ENCODE data around the gene MYO16. TPM values are rescaled to one million over a fixed set of nuclear protein-coding genes. Genes with fewer than 3 reads are reported as not detected.

The MYO16 gene
- total RNA-seq (2014; rRNA removed; shearing (Covaris generic)): 0.04 TPM in 2 replicates

- DNase-seq (ENCODE audit: low spot score): no peak
These were observed at the start of gene MYO16 for GRCh38 chr13:108629181-108629752. Gene MYO16 (plus strand): TSS chr13:108629611. CDS start chr13:108629845, 234 bp downstream.

DNA sequence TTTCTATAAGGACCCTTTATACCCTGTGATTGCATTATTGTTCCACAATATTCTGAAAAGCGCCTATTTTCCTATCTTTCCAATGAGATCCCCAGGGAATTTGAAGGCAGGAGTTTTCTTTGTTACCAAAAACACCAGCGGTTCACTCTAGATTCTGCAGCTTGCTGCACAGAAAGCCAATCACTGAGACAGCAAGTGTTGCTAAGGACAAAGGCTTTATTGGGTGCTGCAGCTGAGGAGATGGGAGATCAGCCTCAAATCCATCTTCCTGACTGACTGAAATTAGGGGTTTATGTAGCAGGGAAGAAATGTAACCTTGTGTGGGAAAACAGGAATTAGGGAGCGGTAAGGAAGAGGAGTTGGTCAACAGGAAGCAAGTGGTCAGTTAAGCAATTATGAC is 42.6 kb upstream of the MYO16 start:
- no peak for DNase-seq (ENCODE audit: low spot score)

DNA sequence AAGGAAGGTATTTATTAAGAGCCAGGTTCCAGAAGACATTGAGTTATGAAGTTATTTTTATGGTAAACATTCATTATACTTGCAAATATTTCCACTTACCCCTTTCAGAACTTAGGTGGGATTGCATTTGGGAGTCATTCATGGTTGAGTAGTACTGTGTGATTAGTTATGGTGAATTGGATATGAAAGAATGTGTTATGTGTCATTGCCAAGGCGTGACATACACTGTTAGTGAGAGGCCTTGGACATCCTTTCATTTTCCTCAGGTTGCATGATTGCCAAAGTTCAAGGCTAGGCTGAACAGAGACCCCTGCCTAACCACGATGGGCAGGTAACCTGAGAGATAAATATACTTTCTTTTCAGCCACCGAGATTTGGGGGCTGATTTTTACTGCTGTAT is 40.9 kb upstream of the MYO16 start:
- DNase-seq (ENCODE audit: low spot score): no peak

GRCh38 chr13:108594153-108594552 is 35.3 kb upstream of the MYO16 start:
- DNase-seq (ENCODE audit: low spot score): no peak

DNA sequence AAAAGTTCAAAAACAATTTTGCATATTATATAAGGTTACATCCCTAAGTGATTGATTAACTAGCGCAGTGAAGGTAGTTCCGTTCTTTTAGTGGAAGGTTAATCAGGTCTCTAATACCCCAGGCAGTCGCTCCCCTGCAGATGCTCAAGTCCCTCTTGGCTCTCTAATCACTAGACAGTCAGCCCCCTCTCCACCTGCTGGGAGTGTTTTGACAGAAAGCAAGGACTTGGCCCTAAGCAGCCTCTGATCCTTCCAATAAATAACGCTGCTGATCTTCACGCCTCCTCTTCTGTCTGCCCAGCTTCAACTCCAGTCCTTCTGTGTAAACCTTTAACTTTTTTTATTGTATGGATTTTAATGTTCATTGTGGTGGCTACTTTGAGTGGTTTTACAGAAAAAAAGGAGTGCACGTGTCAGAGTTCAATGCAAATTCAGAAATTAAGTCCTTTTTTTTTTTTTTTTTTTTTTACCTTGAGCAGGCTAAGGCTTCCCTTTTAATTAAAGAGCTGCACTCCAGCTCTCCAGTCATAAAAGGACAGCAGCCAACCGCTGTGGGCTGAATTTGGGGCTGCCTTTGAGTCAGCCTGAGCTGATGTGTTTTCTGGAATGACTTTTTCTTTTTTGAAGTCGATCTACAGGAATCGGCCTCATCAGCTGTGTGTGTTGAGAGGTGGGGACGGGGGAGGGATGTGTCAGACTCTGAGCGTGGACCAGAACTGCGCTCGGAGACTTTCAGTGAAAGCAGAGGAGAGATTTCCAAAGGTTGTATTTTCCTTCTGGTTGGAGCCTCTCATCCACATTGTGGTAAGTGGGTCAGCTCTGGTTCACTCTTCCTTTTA is 33.8 kb upstream of the MYO16 start:
- no peak for DNase-seq (ENCODE audit: low spot score)

GRCh38 chr13:108597943-108598342 is 31.5 kb upstream of the MYO16 start:
- DNase-seq (ENCODE audit: low spot score): no peak

DNA sequence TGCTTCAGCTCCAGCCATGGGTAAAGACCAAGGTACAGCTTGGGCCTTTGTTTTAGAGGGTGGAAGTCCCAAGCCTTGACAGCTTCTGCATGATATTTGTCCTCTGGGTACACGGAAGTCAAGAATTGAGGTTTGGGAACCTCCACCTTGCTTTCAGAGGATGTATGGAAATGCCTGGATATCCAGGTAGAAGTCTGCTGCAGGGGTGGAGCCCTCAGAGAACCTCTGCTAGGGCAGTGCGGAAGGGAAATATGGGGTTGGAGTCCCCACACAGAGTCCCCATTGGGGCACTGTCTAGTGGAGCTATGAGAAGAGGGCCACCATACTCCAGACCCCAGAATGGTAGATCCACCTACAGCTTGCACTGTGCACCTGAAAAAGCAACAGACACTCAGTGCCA is 23.0 kb upstream of the MYO16 start:
- no peak for DNase-seq (ENCODE audit: low spot score)

DNA sequence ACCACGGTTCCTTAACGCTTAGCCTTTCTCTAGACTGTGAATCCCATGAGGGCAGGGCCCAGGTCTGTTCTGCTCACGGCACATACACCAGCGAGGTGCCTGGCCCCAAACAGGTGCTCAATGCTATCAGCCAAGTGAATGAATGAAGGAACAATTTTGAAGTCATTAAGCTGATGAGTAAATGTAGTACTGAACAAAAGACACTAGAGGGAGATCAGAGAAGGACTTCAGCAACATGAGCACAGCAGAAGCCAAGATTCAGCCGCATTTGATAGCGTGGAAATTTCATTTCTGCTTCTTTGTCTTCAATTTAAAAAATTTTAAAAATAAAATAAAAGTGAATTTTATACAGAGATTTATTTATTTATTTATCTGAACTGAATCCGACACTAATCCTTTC is 20.1 kb upstream of the MYO16 start:
- peak; percentile 5 for DNase-seq (ENCODE audit: low spot score)

- no peak for DNase-seq (ENCODE audit: low spot score)
These were observed 18.9 kb upstream of the MYO16 start for GRCh38 chr13:108610507-108610906.

DNA sequence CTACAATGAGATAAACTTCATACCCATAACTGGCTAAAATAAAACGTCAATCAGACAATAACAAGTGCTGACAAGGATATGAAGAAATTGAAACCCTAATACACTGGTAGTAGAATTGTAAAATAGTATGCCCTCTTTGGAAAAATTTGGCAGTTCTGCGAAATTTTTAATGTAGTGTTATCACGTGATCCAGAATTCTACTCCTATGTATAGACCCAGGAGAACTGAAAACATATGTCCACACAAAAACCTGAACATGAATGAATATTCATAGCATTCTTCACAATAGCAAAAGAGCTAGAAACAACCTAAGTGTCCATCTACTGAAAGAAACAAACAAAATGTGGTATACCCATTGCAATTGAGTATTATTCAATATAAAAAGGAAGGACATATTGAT is 14.2 kb upstream of the MYO16 start:
- DNase-seq (ENCODE audit: low spot score): no peak

DNA sequence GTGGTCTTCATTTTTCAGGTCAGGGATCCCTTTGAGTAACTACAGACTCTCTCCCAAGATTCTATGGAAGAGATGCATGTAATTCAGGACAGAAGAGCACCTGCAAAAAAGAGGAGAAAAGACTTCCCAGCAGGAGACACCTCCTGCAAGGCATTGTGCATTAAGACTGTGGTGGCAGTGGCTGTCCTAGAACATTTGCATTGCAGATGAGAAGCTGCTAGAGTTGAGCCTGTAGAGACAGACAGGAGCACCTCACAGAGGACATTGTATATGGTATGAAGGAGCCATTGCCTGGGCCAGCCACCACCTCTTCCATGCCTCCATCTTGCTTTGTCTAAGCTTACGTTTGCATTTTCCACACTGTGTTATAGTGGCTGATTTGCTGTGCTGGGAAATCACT is 11.2 kb upstream of the MYO16 start:
- no peak for DNase-seq (ENCODE audit: low spot score)

GRCh38 chr13:108621462-108621861 is 7.9 kb upstream of the MYO16 start:
- DNase-seq (ENCODE audit: low spot score): no peak

DNA sequence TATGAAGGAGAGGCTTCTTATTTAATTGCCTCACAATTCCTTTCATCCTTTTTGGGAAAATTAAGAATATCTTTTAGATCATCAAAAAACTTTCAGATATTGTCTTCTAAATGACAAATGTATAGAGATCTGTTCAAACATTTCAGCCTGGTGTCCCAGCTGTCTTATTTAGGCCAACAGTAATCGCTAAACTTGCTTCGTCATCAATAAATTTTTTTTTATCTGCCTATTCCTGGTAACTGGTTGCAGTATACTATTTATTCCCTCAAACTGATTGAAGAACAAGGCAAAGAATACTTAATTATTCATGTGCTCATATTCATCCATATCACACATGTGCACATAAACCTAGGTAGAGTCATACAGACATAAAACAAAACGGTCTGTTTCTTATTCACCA is 5.3 kb upstream of the MYO16 start:
- DNase-seq (ENCODE audit: low spot score): no peak

- no peak for DNase-seq (ENCODE audit: low spot score)
These were observed 4.4 kb upstream of the MYO16 start for GRCh38 chr13:108624979-108625378.

- no peak for DNase-seq (ENCODE audit: low spot score)
These were observed 577 bp downstream of the MYO16 start for GRCh38 chr13:108629988-108630387.

DNA sequence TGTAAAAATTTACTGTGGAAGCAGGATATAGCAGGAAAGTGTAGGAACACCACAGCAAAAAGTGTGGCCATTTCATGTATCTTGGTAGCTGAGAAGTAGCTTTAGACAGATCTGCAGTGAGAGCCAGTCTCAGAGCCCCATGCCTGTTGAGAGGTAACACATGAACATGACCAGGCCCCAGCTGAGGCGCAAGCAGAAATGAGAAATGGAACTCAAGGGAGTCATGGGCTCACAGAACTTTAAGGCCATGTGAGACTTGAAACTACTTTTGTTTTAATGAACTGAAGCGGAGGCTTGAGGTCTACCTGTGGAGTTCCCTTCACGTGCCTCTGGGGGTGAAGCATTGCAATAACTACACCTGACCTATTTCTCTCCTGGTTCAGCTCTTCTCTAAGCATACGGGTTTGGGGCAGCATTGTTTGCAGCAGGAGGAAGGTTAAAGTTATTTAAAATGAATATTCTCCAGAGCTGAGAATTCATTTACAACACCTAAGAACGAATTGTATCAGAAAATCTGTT is 3.3 kb downstream of the MYO16 start:
- no peak for DNase-seq (ENCODE audit: low spot score)

- DNase-seq (ENCODE audit: low spot score): no peak
These were observed 9.5 kb downstream of the MYO16 start for GRCh38 chr13:108638901-108639300.

DNA sequence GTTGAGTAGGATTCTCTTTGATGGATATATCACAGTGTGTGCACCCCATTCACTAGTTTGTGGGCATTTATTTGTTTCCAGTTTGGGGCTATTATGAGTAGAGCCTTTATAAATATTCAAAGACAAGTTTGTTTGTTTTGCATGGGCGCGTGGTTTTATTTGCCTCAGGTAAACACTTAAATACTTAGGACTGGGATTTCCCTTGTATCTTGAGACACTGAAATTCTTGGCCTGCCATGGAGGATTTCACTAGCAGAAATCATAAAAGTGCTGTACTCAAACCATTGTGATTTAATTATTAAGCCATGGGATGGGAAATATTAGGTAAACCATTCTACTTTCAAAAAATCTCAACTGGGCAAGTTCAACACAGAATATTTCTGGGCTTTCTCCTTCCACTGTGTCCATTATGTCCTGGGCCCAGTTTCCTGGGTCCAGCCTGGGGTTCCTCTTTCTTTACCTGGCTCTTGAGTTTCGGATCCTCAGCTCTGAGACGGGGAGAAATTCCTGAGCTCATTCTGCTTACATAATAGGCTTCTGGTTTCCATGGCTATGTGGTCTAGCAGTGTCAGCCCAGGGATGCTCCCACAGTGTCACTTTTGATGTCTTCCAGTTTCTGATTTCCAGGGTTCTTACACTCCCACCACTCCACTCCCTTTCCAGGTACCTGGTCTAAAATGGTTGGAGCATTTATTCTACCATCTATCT is 14.4 kb downstream of the MYO16 start:
- DNase-seq (ENCODE audit: low spot score): no peak

GRCh38 chr13:108645376-108645775 is 16.0 kb downstream of the MYO16 start:
- DNase-seq (ENCODE audit: low spot score): no peak

GRCh38 chr13:108650271-108650670 is 20.9 kb downstream of the MYO16 start:
- no peak for DNase-seq (ENCODE audit: low spot score)

- DNase-seq (ENCODE audit: low spot score): no peak
These were observed 27.3 kb downstream of the MYO16 start for GRCh38 chr13:108656742-108657141.

DNA sequence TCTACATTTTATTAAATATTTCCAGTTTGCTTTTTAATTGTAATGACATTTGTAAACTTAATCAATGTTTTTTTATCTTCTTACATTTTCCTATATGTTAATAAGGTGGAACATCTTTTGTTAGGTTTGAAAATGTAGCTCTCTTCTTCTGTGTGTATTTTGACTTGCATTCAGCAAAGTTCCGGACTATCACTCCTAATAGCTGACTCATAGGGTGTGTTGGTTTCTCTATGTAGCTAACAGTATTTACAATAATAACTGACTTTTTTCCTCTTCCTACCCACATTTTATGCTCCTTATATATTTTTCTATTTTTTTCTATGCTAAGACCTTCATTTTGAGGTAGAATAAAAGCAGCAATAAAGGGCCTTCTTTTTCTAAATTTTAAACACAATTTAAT is 28.1 kb downstream of the MYO16 start:
- DNase-seq (ENCODE audit: low spot score): no peak

DNA sequence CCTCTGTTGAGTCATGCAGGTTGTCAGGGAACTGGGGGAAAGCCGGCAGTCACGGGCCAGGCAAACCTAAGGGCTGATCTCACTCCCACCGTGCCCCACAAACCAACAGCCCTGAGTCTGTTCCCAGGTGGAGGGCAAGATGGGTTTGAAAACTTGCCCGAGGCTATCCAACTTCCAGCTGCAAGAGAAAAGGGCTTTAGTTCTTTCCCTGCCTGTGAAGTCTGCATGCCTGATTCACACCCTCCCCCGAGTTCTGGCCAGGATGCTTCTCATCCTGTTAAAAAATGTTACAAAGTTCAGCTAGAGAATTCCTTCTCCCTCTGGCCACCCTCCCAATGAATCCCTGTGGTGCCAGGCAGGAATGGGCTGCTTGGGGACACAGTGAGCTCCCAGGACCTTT is 33.1 kb downstream of the MYO16 start:
- DNase-seq (ENCODE audit: low spot score): no peak

Measured in H4 (cell line).